G401.6 (cell line): ENCODE measurements around the gene GRAMD2A.
"Not testable (repeated sequence)": the region's sequence is repeated elsewhere in the genome, so short reads cannot be mapped to it uniquely, and the experiment has no call there.

Experiments
- FAIRE-seq: peaks from 2 replicates; lab custom pipeline; 2012; peaks lifted over from hg19 to GRCh38; lab: Jason Lieb, UNC

Gene GRAMD2A

DNA sequence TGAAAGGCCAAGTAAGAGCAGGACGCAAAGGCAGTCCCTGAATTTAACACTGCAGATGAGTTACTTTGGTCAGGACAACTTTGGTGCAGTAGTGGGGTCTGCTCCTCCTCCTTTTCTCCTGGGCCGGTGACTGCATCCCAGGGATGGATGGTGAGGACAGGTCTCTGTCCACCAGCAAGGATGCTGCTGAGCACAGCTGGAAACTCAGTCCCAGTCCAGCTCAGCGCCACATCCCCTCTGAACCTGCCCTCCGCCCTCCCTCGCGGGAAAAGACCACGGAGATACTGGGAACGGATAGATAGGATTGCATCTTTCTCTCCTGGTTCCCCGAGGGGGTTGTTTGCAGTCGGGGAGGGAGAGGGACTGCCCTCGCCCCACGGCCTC, 13.8 kb downstream of the GRAMD2A start:
- FAIRE-seq: no peak

- FAIRE-seq: no peak
Measured at GRCh38 chr15:72182673-72183072, 14.9 kb downstream of the GRAMD2A start.

GRCh38 chr15:72182244-72182643, 15.3 kb downstream of the GRAMD2A start:
- no peak for FAIRE-seq

- no peak for FAIRE-seq
Measured at GRCh38 chr15:72180761-72181324, 16.7 kb downstream of the GRAMD2A start.

DNA sequence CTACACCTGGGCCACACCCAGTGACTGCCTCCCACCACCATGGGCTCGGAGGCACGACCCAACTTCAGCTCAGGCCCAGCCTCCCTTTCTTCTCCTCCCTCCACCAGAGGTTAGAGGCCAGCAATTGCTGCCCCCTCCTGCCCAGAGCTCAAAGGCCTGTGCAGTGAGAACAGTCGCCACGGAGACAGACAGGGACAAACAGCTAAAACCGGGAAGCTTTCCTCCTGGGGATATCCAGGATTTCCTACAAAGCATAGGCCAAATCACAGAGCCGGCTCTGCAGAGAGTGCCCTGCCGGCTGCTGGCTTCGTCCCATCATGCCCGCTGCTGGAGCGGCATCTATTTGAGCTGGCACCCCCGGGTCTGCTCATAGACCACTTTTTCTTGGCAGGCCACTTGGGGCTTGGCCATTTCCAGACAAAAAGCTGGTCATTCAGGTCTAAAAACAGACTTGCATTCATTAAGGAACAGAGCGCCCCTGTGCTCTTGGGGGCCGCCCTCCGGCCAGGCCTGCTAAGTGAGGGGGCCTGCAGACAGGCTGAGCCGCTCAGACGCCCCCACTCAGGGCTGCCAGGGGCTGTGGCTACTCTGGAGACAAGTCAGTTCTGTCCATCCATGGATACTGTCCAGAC, 17.5 kb downstream of the GRAMD2A start:
- no peak for FAIRE-seq

GRCh38 chr15:72178976-72179585, 18.5 kb downstream of the GRAMD2A start:
- FAIRE-seq: no peak

DNA sequence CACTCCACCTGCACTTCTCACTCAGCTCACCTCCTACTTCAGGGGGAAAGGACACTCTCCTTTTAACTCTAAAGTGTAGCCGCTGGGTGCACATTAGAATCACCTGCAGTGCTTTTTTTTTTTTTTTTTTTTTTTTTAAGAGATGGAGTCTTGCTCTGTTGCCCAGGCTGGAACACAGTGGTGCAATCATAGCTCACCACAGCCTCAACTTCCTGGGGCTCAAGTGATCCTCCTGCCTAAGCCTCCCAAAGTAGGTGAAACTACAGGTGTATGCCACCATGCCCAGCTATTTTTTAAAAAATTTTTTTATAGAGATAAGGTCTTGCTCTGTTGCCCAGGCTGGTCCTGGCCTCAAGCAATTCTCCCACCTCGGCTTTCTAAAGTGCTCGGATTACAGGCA, 20.8 kb downstream of the GRAMD2A start:
- FAIRE-seq: no peak

DNA sequence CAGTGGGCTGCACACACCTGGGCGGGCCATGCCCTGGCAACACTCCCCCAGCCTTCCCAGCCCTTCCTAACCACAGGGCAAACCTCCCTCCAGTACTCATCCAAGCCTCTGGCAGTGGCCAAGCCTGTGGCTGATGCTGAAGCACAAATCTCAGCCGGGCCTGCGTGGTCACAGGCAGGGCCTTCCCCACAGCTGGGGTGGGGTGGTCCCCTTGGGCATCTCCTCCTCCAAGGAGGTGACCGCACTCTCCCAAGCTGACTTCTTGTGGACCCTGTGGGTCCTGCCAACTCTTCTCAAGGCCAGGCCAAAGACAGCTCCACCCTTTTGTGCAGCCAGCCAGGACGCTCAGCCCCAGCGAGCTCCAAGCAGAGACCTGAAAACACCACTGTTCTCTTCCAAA, 21.4 kb downstream of the GRAMD2A start:
- no peak for FAIRE-seq

DNA sequence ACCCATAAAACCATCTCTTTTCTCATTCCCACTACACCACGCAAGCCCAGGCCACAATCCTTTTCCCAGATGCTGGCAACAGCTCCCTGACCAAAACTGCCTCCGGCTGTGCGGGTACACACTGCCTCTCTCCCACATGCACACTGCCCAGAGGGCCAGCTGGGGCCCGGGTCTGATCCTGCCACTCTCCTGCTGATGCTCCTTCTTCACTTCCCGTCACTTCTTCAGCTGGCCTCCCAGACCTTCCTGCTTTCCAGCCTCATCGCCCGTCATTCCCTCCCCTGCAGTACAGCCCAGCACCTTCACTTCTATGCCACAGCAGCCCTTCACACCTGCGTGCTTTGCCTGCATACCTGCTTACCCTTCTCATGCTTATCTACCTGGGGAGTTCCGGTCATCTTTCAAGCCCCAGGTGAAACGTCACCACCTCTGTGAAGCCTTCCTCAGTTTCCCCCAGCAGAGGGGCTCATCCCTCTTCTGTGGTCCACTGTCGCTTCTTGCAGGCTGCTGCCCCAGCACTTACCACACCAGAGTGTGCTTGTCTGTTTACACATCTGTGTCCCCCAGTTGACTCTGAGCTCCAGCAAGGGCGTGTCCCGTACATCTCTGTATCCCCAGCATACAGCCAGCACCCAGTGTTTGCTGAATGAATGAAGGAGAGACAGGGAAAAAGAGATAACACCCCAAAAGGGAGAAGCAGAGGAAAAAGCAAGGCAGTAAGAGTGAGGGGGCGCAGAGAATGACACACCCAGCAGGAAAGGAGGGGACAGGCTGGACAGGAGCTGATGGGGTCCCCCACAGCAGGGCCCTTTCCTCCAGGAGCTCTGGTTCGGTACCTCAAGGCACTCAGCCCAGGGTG, 22.2 kb downstream of the GRAMD2A start:
- FAIRE-seq: no peak

DNA sequence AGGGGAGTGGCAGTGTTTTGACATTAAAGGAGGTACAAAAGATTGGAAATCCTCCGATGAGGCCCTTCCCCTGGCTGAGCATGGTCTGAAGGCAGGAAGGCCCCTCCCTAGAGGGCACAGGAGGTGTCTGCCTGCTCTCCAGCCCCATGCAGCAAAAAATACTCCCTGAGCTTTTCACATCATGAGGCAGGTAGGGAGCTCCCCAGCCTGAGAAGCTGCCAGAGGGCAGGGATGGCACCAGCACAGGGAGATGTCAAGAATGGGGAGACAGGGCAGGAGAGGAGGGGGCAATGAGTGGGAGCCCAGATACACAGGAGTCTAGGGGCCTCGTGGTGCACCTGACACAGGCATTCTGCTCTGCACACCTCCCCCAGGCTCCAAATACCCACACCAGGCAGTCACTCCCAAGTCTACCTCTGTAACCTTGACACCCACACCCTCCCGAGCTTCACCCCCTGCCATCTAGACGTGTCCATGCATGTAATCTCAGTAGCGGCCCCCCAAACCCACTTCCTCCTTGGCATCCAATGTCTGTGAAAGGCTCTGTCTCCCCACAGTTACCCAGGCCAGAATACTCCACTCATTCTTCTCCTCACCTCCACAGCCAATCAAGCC, 22.9 kb downstream of the GRAMD2A start:
- FAIRE-seq: no peak

- FAIRE-seq: no peak
Measured at GRCh38 chr15:72173864-72174550, 23.6 kb downstream of the GRAMD2A start.

- FAIRE-seq: no peak
Measured at GRCh38 chr15:72173401-72173800, 24.2 kb downstream of the GRAMD2A start.

GRCh38 chr15:72172796-72173195, 24.8 kb downstream of the GRAMD2A start:
- no peak for FAIRE-seq

DNA sequence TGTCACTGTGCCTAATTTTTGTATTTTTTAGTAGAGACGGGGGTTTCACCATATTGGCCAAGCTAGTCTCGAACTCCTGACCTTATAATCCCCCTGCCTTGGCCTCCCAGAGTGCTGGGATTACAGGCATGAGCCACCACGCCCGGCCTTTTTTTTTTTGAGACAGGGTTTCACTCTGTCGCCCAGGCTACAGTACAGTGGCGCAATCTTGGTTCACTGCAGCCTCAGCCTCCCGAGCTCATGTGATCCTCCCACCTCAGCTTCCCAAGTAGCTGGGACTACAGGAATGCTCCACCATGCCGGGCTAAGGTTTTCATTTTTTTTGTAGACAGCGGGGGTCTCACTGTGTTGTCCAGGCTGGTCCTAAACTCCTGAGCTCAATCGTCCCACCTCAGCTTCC, 25.6 kb downstream of the GRAMD2A start:
- not testable (repeated sequence) for FAIRE-seq

DNA sequence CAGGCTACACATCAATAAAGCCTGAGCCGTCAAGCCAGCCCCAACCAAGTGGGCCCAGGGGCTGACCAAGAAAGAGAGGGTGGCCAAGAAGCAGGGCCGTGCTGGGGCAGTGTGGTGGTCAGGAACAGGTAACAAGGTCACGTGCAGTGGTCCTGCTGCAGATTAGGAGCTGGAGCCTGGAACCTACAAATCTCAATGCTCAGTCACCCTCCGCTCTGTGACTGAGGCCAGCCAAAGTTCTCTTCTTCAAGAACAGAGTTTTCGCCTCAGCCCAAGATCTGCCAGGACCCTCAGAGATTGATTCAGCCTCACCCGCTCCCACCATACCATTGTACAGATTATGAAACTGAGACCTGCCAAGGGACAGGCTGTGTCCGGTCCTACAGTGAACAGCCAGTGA, 26.9 kb downstream of the GRAMD2A start:
- FAIRE-seq: no peak

- FAIRE-seq: no peak
Measured at GRCh38 chr15:72169921-72170611, 27.5 kb downstream of the GRAMD2A start.

DNA sequence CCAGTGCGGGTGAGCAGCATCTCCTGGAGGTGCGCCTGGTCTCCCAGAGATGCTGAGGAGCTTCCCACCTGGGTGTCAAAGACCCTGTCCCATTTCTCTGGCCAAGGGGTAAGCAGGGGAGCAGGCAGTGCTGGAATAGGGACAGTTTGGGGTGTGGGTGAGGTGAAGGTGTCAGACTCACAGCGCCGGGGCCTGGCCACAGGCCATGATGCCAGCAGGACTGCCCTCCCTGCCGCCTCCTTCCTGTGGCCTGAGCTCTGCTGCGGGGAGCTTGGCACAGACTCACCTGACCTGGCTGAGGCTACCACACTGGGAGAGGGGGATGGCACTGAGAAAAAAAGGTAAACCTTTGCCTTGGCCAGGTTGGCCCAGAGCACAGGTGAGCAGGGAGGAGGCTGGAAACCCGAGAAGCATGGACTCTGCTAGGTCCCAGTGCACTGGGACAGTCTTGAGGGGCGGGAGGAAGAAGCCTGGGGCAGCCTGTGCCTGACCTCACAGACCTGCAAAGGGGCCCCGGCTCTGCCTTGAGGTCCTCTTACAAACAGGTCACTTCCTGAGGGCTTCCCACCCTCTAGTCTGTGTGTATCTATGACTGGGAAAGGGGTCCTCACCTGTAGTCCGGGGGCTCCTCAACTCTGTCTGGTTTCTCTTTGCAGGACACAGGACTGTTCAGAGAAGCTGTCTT, 28.2 kb downstream of the GRAMD2A start:
- no peak for FAIRE-seq

- no peak for FAIRE-seq
Measured at GRCh38 chr15:72168808-72169190, 28.8 kb downstream of the GRAMD2A start.

GRCh38 chr15:72168131-72168807, 29.3 kb downstream of the GRAMD2A start:
- no peak for FAIRE-seq

GRCh38 chr15:72167445-72167844, 30.1 kb downstream of the GRAMD2A start:
- no peak for FAIRE-seq
